GM23248 (cell line): ENCODE measurements around the gene TTC21A.

ENCODE experiments used
- EZH2 ChIP-seq: fragments of 200-600 bp; sonication (generic); IDR thresholded peaks from 2 replicates; pipeline ENCODE4 v1.6.1; 2018; ENCODE audit warnings: antibody characterized with exemption, mild to moderate bottlenecking; ENCODE audit not compliant: insufficient read depth, poor library complexity, severe bottlenecking
- EZH2phosphoT487 ChIP-seq: fragments of 200-600 bp; sonication (generic); IDR thresholded peaks from 2 replicates; pipeline ENCODE4 v1.6.1; 2018; ENCODE audit warnings: antibody characterized with exemption, moderate library complexity, mild to moderate bottlenecking, low read depth; ENCODE audit not compliant: insufficient read depth

DNA sequence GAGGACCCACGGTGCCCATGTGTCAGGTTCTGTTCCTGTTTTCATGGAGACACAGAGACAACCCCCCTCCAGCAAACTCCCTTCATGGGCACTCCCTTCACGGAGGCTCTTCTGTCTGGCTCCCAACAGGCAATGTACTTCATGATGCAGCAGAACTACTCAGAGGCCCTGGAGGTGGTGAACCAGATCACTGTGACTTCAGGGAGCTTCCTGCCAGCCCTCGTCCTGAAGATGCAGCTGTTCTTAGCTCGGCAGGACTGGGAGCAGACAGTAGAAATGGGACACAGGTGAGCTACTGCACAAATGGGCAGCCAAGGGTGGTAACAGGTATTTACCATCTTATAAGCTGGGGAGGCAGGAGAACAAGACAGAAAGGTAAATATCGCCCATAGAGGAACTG is 7.0 kb downstream of the TTC21A start:
- no peak for TF ChIP-seq EZH2
- TF ChIP-seq EZH2phosphoT487, result no peak
